NCI-H345 treated with DMSO at 0.1 percent for 48 hours (cell line): ENCODE data around the gene AOPEP.

Source experiments
- DNase-seq: peaks from one replicate; lab custom pipeline; 2025; ENCODE audit not compliant: unreplicated experiment; lab: John Stamatoyannopoulos, UW

The AOPEP gene

GRCh38 chr9:94726495-94727191 lies at the start of gene AOPEP:
Gene AOPEP (plus strand): TSS chr9:94726699. CDS start chr9:94759784, 33,085 bp downstream.
- peak; percentile 84 for DNase-seq

GRCh38 chr9:94677929-94678328 lies 48.6 kb upstream of the AOPEP start:
- DNase-seq: no peak

DNA sequence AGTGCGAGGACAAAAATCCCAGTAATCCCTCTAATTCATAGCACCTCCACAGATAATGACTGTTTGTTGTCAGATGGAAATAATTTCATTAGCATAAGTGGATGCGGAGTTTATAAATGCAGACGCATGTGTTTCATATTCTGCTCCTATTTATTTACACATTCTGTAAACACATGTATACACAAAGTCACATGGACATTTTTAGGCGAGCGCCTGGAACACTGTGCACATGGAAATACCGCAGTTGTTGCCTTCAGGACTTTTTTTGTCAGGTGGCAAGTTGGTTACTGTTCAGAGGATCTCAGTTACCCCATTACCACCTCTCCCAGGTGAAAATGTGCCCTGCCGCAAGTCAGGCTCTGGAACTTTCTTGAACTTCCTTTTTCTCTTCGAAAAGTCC lies 46.9 kb upstream of the AOPEP start:
- DNase-seq: no peak

DNA sequence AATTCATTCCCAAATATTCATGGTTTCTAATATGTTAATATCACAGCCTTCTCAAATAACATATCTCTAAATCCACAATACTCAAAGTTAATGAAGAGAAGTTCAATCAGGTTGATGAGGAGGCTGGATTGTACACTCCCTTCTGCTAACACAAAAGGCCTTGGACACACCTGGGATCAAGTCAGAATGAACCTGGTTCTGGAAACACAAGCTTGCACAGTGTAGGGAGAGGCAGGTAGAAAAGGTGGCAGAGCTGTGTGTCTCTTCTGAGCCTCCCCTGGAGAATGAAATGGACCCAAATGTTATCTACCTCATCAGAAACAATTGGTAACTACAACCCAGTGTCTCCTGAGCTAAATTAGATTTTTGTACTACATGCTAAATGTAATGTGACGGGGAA lies 46.5 kb upstream of the AOPEP start:
- DNase-seq: no peak

DNA sequence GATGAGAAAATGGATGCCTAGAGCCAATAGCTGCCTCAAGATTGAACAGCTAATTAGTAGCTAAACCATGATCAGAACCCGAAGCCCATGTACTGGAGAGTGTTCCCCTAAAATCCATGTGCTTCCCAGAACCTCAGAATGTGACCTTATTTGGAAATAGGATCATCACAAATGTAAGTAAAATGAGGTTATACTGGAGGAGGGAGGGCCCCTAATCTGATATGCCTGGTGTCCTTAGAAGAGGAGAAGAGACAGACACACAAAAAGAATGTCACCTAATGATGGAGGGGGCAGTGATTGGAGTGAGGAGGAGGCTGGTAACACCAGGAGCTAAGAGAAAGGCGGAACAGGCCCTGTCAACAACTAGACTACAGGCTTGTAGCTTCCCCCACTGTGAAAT lies 45.9 kb upstream of the AOPEP start:
- no peak for DNase-seq

GRCh38 chr9:94681508-94681907 lies 45.0 kb upstream of the AOPEP start:
- peak; percentile 46 for DNase-seq

DNA sequence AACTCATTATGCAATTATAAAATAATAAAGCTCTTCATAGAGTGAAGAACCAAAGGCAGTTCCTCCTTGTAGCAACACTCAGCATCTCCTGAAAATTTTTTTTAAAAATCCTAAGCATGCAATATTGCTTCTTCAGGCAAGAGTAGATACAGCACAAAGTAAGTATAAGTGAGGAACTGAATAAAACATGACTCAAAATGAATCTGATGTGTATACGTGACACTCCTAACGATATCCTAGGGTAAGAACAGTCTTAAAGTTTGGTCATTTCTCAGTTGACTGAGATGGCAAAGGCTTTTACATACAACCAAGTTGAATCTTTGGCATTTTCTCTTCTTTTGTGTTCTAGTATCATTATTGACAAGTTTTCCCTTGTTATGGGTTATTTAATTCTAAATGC lies 41.1 kb upstream of the AOPEP start:
- DNase-seq: no peak

DNA sequence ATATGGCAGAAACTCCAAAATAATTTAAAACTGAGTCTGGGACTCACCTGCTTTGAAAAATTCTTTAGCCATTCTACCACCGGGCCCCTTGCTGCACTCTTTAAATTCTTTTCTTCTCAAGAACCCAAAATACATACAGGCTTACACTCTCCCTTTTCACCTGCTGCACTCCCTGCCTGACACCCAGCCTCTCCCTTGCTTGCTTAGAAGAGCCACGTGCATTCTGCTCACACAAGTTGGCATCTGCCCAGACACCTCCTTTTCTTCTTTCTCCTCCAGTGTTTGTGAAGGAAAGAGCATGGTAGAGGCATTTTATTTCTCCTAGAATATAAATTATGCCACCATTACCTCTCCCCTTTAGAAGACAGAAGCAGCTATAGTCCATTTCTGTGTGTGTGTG lies 39.0 kb upstream of the AOPEP start:
- no peak for DNase-seq

DNA sequence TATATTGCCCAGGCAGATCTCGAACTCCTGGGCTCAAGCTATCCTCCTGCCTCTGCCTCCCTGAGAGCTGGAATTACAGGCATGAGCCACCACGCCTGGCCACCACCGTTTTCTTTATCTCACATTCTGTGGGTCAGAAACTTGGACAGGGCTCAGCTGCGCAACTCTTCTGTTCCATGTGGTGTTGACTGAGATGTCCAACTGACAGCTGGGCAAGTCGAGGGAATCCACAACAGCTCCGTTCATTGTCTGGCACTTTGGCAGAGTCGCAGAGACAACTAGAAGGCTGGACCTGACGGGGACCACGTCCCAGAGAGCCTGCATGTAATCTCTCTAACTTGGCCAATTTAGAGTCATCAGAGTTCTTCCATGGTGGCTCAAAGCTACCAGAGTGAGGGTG lies 36.2 kb upstream of the AOPEP start:
- no peak for DNase-seq

- peak; percentile 26 for DNase-seq
These were observed 33.9 kb upstream of the AOPEP start for GRCh38 chr9:94692601-94693000.

- DNase-seq: no peak
These were observed 32.9 kb upstream of the AOPEP start for GRCh38 chr9:94693485-94694204.

DNA sequence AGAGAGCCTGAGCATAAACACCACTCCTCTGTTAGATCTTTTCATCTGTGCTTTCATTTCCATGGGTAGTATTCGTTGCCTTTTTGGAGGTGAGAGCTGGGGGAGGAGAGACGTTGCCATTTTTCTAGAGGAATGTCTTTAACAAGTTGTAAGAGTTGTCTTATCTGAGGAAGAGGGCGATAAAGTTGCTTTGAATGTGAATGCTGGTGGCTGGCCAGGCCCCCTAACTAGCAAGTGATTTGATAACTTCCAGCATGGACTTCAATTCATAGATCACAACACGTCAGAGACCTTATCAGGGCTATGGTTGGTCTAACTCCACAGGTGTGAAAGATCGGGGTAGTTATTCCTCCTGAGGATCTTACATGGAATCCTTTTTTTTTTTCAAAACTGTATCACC lies 30.0 kb upstream of the AOPEP start:
- DNase-seq: no peak

- no peak for DNase-seq
These were observed 28.4 kb upstream of the AOPEP start for GRCh38 chr9:94697972-94698581.

DNA sequence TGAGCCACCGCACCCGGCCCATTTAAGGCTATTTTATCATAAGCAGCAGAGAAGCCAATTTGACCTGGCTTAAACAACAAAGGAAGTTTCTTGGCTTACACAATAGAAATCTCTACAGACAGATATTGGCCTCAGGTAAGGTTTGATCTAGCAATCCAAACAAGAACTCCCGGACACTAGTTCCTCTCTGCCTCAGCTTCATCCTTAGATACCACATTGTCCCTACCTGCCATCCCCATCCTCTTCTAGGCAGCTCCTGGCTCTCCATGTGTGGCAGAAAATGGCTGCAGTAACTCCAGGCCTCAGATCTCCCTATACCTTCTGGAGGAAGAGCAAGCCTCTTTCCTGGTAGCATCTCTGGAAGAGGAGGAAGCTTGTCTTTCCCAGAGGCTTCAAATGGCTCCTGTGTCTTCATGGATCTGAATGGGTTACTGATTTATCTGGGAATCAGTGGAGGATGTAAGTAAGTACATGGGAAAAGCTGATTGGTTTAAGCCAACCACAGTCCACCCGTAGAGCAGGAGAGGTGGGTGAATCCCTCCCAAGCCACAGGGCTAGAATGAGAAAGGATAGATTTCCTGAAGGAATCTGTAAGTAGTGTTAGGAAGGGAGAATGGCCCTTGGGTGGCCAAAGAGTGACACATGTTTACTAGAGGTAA lies 26.7 kb upstream of the AOPEP start:
- no peak for DNase-seq

GRCh38 chr9:94700445-94700844 lies 26.1 kb upstream of the AOPEP start:
- no peak for DNase-seq

DNA sequence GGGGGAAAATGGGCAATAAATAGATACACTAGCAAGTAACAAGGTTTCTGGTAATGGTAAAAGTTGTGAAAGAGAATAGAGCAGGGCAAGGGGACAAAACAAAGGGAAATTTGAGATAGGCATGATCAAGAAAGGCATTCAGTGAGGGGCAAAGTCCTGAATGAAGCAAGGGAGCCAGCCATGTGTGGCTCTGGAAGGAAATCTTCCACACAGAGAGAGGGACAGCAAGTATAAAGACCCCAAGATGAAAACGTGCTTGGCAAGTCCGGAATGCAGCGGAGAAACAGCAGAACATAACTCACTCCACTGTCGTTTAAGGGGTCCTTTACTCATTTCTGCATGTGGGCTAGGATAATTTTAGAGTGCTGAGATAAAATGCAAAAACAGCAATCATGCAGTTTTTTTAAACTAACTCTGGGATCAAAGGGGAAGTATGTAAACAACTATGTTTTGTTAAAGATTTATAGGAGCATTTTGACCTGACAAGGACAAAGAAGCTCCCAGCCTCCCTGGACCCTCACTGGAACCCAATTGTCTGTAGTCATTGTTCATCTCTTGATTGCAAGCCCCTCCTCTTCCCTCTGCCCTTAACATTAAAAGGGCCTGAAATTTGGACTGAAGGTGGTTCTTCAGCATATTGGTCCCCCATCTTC lies 22.9 kb upstream of the AOPEP start:
- no peak for DNase-seq

GRCh38 chr9:94705162-94705702 lies 21.3 kb upstream of the AOPEP start:
- no peak for DNase-seq

DNA sequence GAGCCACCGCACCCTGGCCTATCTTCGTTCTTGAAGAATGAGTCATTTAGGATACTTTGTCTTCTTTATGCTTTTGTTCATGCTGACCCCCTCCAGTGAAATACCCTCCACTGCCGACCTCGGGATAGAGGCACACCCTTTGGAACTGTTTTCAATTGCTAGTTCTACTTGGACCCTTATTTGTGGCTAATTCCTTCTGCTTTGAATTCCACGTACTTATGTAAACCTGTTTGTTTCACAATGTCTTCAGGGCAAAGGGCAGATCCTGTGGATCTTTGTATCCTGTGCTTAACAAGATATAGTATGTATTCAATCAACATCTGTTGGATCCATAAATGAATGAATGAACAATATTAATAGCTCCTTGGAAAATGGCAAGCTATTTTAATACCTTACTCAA lies 19.6 kb upstream of the AOPEP start:
- no peak for DNase-seq

- DNase-seq: no peak
These were observed 12.9 kb upstream of the AOPEP start for GRCh38 chr9:94713436-94714215.

DNA sequence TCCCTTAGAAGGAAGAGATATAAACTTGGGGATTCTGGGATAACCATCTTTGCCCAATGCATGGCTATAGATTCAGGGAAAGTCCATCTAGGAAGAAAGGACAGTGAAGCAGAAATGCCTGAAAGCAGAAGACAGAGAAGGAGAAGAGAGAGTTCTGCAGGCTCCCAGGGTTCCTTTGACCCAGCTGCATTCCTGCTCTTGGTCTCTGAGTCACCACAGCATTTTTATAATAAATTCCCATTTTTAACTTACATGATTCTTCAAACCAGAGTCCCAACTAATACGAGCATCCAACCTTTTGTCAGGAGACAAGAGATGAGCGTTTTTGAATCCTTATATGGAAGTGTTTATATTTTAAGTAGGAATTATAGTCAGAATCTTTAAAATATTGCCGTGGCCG lies 12.0 kb upstream of the AOPEP start:
- DNase-seq: no peak
